Spleen (tissue), 11 donors: Measurements from ENCODE around the gene CTDSPL. TPM values are rescaled to one million over a fixed set of nuclear protein-coding genes. Genes with fewer than 3 reads are reported as not detected.
"Not testable (repeated sequence)": the region's sequence is repeated elsewhere in the genome, so short reads cannot be mapped to it uniquely, and the experiment has no call there.

Experiments used
- DNase-seq: peaks from one replicate; pipeline ENCODE4 v3.0.0-alpha.2; 2020
- H3K27ac ChIP-seq, 8 donors: fragments of 200-600 bp; sonication (generic) in 7 of 8; 1 replicate in 4 of 8; 2 replicates in 4 of 8; pipeline versions ENCODE4 v1.5.0 to v1.8.0; 2016 to 2021; ENCODE audit warnings: inconsistent platforms in 4 of 8, mild to moderate bottlenecking in 4 of 8, moderate library complexity in 1 of 8
- H3K27me3 ChIP-seq, 7 donors: fragments of 200-600 bp; sonication (generic) in 6 of 7; replicated peaks in 1 of 7; 1 replicate in 4 of 7; 2 replicates in 3 of 7; pipeline versions ENCODE4 v1.5.0 to v1.8.0; 2016 to 2021; ENCODE audit warnings: inconsistent platforms in 3 of 7, mild to moderate bottlenecking in 1 of 7
- H3K36me3 ChIP-seq, 6 donors: fragments of 200-600 bp; sonication (generic) in 5 of 6; 1 replicate in 4 of 6; 2 replicates in 2 of 6; pipeline versions ENCODE4 v1.5.0 to v1.8.0; 2016 to 2021; ENCODE audit warnings: inconsistent platforms in 2 of 6
- H3K4me1 ChIP-seq, 6 donors: fragments of 200-600 bp; sonication (generic) in 5 of 6; 1 replicate in 3 of 6; 2 replicates in 3 of 6; pipeline versions ENCODE4 v1.5.0 to v1.8.0; 2016 to 2021; ENCODE audit warnings: inconsistent platforms in 3 of 6
- H3K4me3 ChIP-seq, 8 donors: fragments of 200-600 bp; sonication (generic) in 7 of 8; 1 replicate in 4 of 8; 2 replicates in 4 of 8; pipeline versions ENCODE4 v1.5.0 to v1.8.0; 2016 to 2021; ENCODE audit warnings: inconsistent platforms in 4 of 8, mild to moderate bottlenecking in 4 of 8, moderate library complexity in 2 of 8
- H3K9me3 ChIP-seq, 8 donors: fragments of 200-600 bp; sonication (generic) in 7 of 8; 1 replicate in 4 of 8; 2 replicates in 4 of 8; pipeline versions ENCODE4 v1.5.0 to v1.8.0; 2016 to 2021; ENCODE audit warnings: inconsistent platforms in 4 of 8
- CTCF ChIP-seq, 11 experiments: fragments of 200-600 bp in 7 of 11; fragments of 450-650 bp in 4 of 11; sonication (generic) in 4 of 11; IDR thresholded peaks in 8 of 11; conservative IDR thresholded peaks in 3 of 11; 1 replicate in 7 of 11; 2 replicates in 4 of 11; pipeline versions ENCODE4 v1.4.0 to v1.8.0; 2016 to 2021; ENCODE audit warnings: antibody characterized with exemption in 11 of 11, inconsistent platforms in 4 of 11, mild to moderate bottlenecking in 1 of 11
- POLR2A ChIP-seq, 3 donors: fragments of 450-650 bp; IDR thresholded peaks; one replicate each; pipeline ENCODE4 v1.5.1; 2017; ENCODE audit warnings: antibody characterized with exemption in 3 of 3, mild to moderate bottlenecking in 1 of 3
- POLR2AphosphoS5 ChIP-seq, 3 donors: sonication (generic); formaldehyde crosslinking; IDR thresholded peaks; one replicate each; pipeline ENCODE4 v1.5.1; 2017; ENCODE audit warnings: antibody characterized with exemption in 3 of 3
- whole genome bisulfite sequencing, 5 donors: extraction: QIAGEN DNeasy Blood & Tissue Kit in 3 of 5; methylation state at CpG; one replicate each; pipeline versions ENCODE4 v1.1.5 to v1.1.7; 2013 to 2018; 5-methylcytosine and 5-hydroxymethylcytosine counted together
- intact Hi-C: fragments of 100-400 bp; cut with DNase I; formaldehyde crosslinking; loops from one replicate; pipeline ENCODE4 v1.15.0; 2023; ENCODE audit warnings: low total_unique reads
- microRNA-seq, 3 donors: library from miRNA; unstranded; fragments of <30 nt; microRNA quantifications; one replicate each; pipeline versions ENCODE4 to v1.1.0, GENCODE V29; 2019 to 2020
- polyA plus RNA-seq, 3 donors: library from polyadenylated mRNA; stranded (reverse); fragments of 200-250 nt; gene quantifications; one replicate each; pipeline ENCODE4 v1.2.1, GENCODE V29; 2013
- small RNA-seq, 4 donors: library from RNA; depleted of rRNA; stranded (forward); fragments of <200 nt; gene quantifications; one replicate each; pipeline ENCODE3, GENCODE V24; 2016
- total RNA-seq, 7 donors: library from RNA; depleted of rRNA in 3 of 7; stranded (reverse); fragments of >200 nt in 3 of 7; fragmentation: NEBNext Ultra II Directional in 4 of 7; extraction: Animal tissue kit (Norgen Biotek cat#: 25700) in 4 of 7; gene quantifications; one replicate each; pipeline versions ENCODE4 v1.1.0 to v1.2.1, GENCODE V29; 2016 to 2021
- donor health status: healthy with polysubstance abuse.
- donor health status: DM: no; HTN: no; CAD: no; lungs with moderate emphysema.
- donor health status: DM: no; HTN: no; CAD: no.
- donor health status: Bipolar disorder and iron deficiency.
- donor health status: healthy.
- donor health status: DM: no; HTN: no; CAD: no.
- donor health status: DM: yes; HTN: yes; CAD: no.

Gene CTDSPL
- total and polyA plus RNA-seq, 10 donors: 3.9 to 46.0 (median 26.2) TPM

- intact Hi-C loops: no loop called here
- no peak for TF ChIP-seq CTCF (IDR thresholded peaks at IDR 0.05 in 8 of 11, conservative IDR thresholded peaks at IDR 0.05 in 3 of 11)
- TF ChIP-seq POLR2AphosphoS5 (IDR thresholded peaks at IDR 0.05): no peak
- TF ChIP-seq POLR2A (IDR thresholded peaks at IDR 0.05): no peak
- no peaks in the 10 kb centered on the region for H3K36me3 ChIP-seq
- peaks cover 0 to 49% (median 20%) of the 10 kb centered on the region in 7 donors for H3K27me3 ChIP-seq
- H3K4me1 ChIP-seq: peaks cover 5 to 37% (median 29%) of the 10 kb centered on the region in 6 donors
- H3K27ac ChIP-seq: no peak overlapping the region
- no peak for DNase-seq
- no peaks in the 10 kb centered on the region for H3K9me3 ChIP-seq
- 90 to 97% (median 95%) methylated on average over 1 of the region's 1 CpG for WGBS, 5 donors
- no peak overlapping the region for H3K4me3 ChIP-seq
Measured at GRCh38 chr3:38032328-38032865, 170.7 kb downstream of the CTDSPL start.

- WGBS, 5 donors: 84 to 100% (median 89%) methylated on average over 6 to 7 of the region's 7 CpGs
- DNase-seq, intact Hi-C loops, H3K27ac ChIP-seq, H3K9me3 ChIP-seq, H3K4me3 ChIP-seq, H3K36me3 ChIP-seq: not testable (repeated sequence)
- Histone ChIP-seq H3K4me1 (peaks cover 5 to 35% (median 30%) of the 10 kb centered on the region in 6 donors), H3K27me3 (peaks cover 0 to 43% (median 20%) of the 10 kb centered on the region in 7 donors)
Measured at GRCh38 chr3:38033586-38033985, 171.9 kb downstream of the CTDSPL start.

Small RNAs within 50 kb of the gene (microRNA-seq; reads per million reads assigned to microRNA genes)
- 21.4 to 351 (median 58.2) reads per million in 3 donors for gene MIR26A1

Small RNAs within 50 kb of the gene (small RNA-seq; reads per million reads assigned to genes)
- gene MIR26A1 (0.30 to 1.5 (median 1.2) reads per million in 4 donors), gene RF00019 (0 reads per million in 4 donors)

Other genes starting within 250 kb of the CTDSPL start
- gene VILL, start 128.9 kb downstream of the CTDSPL start, total RNA-seq: 10 to 100 TPM; 14.4 to 23.4 (median 16.1) TPM
- gene VILL, start 128.9 kb downstream of the CTDSPL start, polyA plus RNA-seq: 10 to 100 TPM; 19.2 to 21.5 (median 20.1) TPM
- 10 to 100 TPM; 16.3 to 24.0 (median 20.8) TPM for gene PLCD1, start 167.8 kb downstream of the CTDSPL start, total RNA-seq
- gene PLCD1, start 167.8 kb downstream of the CTDSPL start, polyA plus RNA-seq: 10 to 100 TPM; 11.8 to 13.3 (median 12.7) TPM
- gene DLEC1, start 177.3 kb downstream of the CTDSPL start, total RNA-seq: 1 to 10 TPM in 5 of 7 donors, under 1 TPM in 2; 0.52 to 2.3 (median 1.5) TPM
- gene DLEC1, start 177.3 kb downstream of the CTDSPL start, polyA plus RNA-seq: under 1 TPM; 0.36 to 0.57 (median 0.42) TPM